Activated CD4-positive, alpha-beta T cell treated with anti-CD3 and anti-CD28 coated beads for 36 hours (primary cell): ENCODE results near the gene NPLOC4. TPM values are rescaled to one million over a fixed set of nuclear protein-coding genes. Genes with fewer than 3 reads are reported as not detected.

Experiments used
- ATAC-seq: fragments of 200-7000 bp; cut with Tn5 transposase; one replicate; pipeline ENCODE4 v1.10.0; 2021; ENCODE audit warnings: mild to moderate bottlenecking, moderate library complexity
- CTCF ChIA-PET: fragments of 350-600 bp; sonication (Branson Sonifier 250); formaldehyde crosslinking; loops from one replicate; lab custom pipeline; 2021; ENCODE audit warnings: antibody characterized with exemption; lab: Charles Lee
- POLR2A ChIA-PET: fragments of 350-600 bp; sonication (Branson Sonifier 250); formaldehyde crosslinking; loops from one replicate; lab custom pipeline; 2021; ENCODE audit warnings: antibody characterized with exemption, inconsistent platforms; lab: Charles Lee
- DNase-seq: peaks from one replicate; pipeline ENCODE4 v3.0.0-alpha.2; 2020
- H3K27ac Mint-ChIP-seq: one replicate; pipeline ENCODE4 v1.8.0; 2021; ENCODE audit warnings: mixed read lengths
- H3K27me3 Mint-ChIP-seq: one replicate; pipeline ENCODE4 v1.8.0; 2021; ENCODE audit warnings: mixed read lengths
- H3K36me3 Mint-ChIP-seq: one replicate; pipeline ENCODE4 v1.8.0; 2021; ENCODE audit warnings: low read depth, mixed read lengths
- H3K4me1 Mint-ChIP-seq: one replicate; pipeline ENCODE4 v1.8.0; 2021; ENCODE audit warnings: mixed read lengths
- H3K4me3 Mint-ChIP-seq: one replicate; pipeline ENCODE4 v1.8.0; 2021; ENCODE audit warnings: mild to moderate bottlenecking, moderate library complexity, mixed read lengths
- H3K9me3 Mint-ChIP-seq: one replicate; pipeline ENCODE4 v1.8.0; 2021; ENCODE audit warnings: low read depth, mixed read lengths
- intact Hi-C, 2 experiments: fragments of 100-400 bp; cut with DNase I in 1 of 2; cut with micrococcal nuclease in 1 of 2; formaldehyde crosslinking; loops; one replicate each; pipeline versions ENCODE4 v1.14.2 to v1.15.1; 2022 to 2024; cut with DNase I, micrococcal nuclease
- total RNA-seq, 2 experiments: library from RNA; stranded (reverse); gene quantifications; one replicate each; pipeline ENCODE4 v1.2.3, GENCODE V29; 2021

The NPLOC4 gene
- total RNA-seq, 2 experiments from 2014 or later: 71.8 to 93.1 TPM

GRCh38 chr17:81664051-81664470 lies 27.1 kb upstream of the NPLOC4 start:
- POLR2A ChIA-PET: interaction anchor here (0.6 kb wide), 1 partner anchor 869 kb away, joined by 3 read pairs; no protein-coding TSS in a partner anchor
- H3K4me3 Mint-ChIP-seq: no peak overlapping the region
- H3K36me3 Mint-ChIP-seq: peaks cover 29% of the 10 kb centered on the region
- H3K27ac Mint-ChIP-seq: peak overlapping the region; percentile 97
- ATAC-seq: no peak
- CTCF ChIA-PET: interaction anchor here (1.1 kb wide), 1 partner anchor 12 kb away, joined by 6 read pairs; no protein-coding TSS in a partner anchor
- intact Hi-C loops: loop anchor here in 1 of 2 experiments (2.0 kb wide), 1 partner anchor 27 kb away; the partner anchor contains the start of genes NPLOC4 and TSPAN10
- no peaks in the 10 kb centered on the region for H3K27me3 Mint-ChIP-seq
- peaks cover 49% of the 10 kb centered on the region for H3K4me1 Mint-ChIP-seq
- H3K9me3 Mint-ChIP-seq: no peaks in the 10 kb centered on the region
- DNase-seq: peak; percentile 28

GRCh38 chr17:81662002-81662401 lies 25.1 kb upstream of the NPLOC4 start:
- peaks cover 18% of the 10 kb centered on the region for H3K36me3 Mint-ChIP-seq
- no peak overlapping the region for H3K4me3 Mint-ChIP-seq
- H3K4me1 Mint-ChIP-seq: peaks cover 33% of the 10 kb centered on the region
- ChIA-PET POLR2A (no interaction called here), CTCF (interaction anchor here (0.5 to 0.9 kb wide), 3 partner anchors 21 to 631 kb away, joined by 3 to 4 read pairs (median 4); partner anchors contain the start of genes ARL16 and SLC38A10)
- ATAC-seq (no peak), DNase-seq (no peak)
- intact Hi-C loops: no loop called here
- no peaks in the 10 kb centered on the region for H3K27me3 Mint-ChIP-seq
- H3K27ac Mint-ChIP-seq: no peak overlapping the region
- H3K9me3 Mint-ChIP-seq: no peaks in the 10 kb centered on the region

GRCh38 chr17:81660441-81660840 lies 23.5 kb upstream of the NPLOC4 start:
- ChIA-PET POLR2A (interaction anchor here (0.6 kb wide), 1 partner anchor 481 kb away, joined by 3 read pairs; no protein-coding TSS in a partner anchor), CTCF (interaction anchor here (0.6 to 1.2 kb wide), 4 partner anchors 11 to 729 kb away, joined by 3 to 4 read pairs (median 3); no protein-coding TSS in a partner anchor)
- Mint-ChIP-seq H3K4me3 (no peak overlapping the region), H3K36me3 (peaks cover 13% of the 10 kb centered on the region), H3K4me1 (peaks cover 30% of the 10 kb centered on the region), H3K27ac (no peak overlapping the region), H3K9me3 (no peaks in the 10 kb centered on the region), H3K27me3 (no peaks in the 10 kb centered on the region)
- ATAC-seq: no peak
- no peak for DNase-seq
- intact Hi-C loops: no loop called here

- intact Hi-C loops: no loop called here
- Mint-ChIP-seq H3K4me1 (peaks cover 16% of the 10 kb centered on the region), H3K27ac (no peak overlapping the region), H3K9me3 (no peaks in the 10 kb centered on the region), H3K4me3 (no peak overlapping the region), H3K27me3 (no peaks in the 10 kb centered on the region), H3K36me3 (peaks cover 1% of the 10 kb centered on the region)
- ATAC-seq (no peak), DNase-seq (no peak)
- POLR2A ChIA-PET: interaction anchor here (0.5 kb wide), 1 partner anchor 150 kb away, joined by 3 read pairs; no protein-coding TSS in a partner anchor
- CTCF ChIA-PET: interaction anchor here (0.7 kb wide), 1 partner anchor 69 kb away, joined by 3 read pairs; no protein-coding TSS in a partner anchor
Observed at GRCh38 chr17:81659038-81659437, 22.1 kb upstream of the NPLOC4 start.

GRCh38 chr17:81656835-81657234 lies 19.9 kb upstream of the NPLOC4 start:
- no peak for DNase-seq
- H3K4me1 Mint-ChIP-seq: peaks cover 15% of the 10 kb centered on the region
- peaks cover 6% of the 10 kb centered on the region for H3K27me3 Mint-ChIP-seq
- ATAC-seq: no peak
- H3K36me3 Mint-ChIP-seq: peaks cover under 1% of the 10 kb centered on the region
- POLR2A ChIA-PET: no interaction called here
- H3K4me3 Mint-ChIP-seq: no peak overlapping the region
- no peak overlapping the region for H3K27ac Mint-ChIP-seq
- intact Hi-C loops: no loop called here
- CTCF ChIA-PET: no interaction called here
- H3K9me3 Mint-ChIP-seq: no peaks in the 10 kb centered on the region

GRCh38 chr17:81656118-81656743 lies 19.3 kb upstream of the NPLOC4 start, which contains the start of gene PDE6G:
Gene PDE6G (minus strand): TSS chr17:81656542. CDS start chr17:81653305, 3,237 bp downstream.
- DNase-seq (no peak), ATAC-seq (no peak)
- CTCF ChIA-PET: interaction anchor here (0.5 kb wide), 1 partner anchor 348 kb away, joined by 3 read pairs; no protein-coding TSS in a partner anchor
- H3K36me3 Mint-ChIP-seq: peaks cover 2% of the 10 kb centered on the region
- peaks cover 9% of the 10 kb centered on the region for H3K27me3 Mint-ChIP-seq
- POLR2A ChIA-PET: no interaction called here
- H3K27ac Mint-ChIP-seq: no peak within 1 kb of the TSS
- no peak within 1 kb of the TSS for H3K4me3 Mint-ChIP-seq
- intact Hi-C loops: no loop called here
- H3K9me3 Mint-ChIP-seq: no peaks in the 10 kb centered on the region
- H3K4me1 Mint-ChIP-seq: peaks cover 16% of the 10 kb centered on the region

- peaks cover 2% of the 10 kb centered on the region for H3K36me3 Mint-ChIP-seq
- DNase-seq: no peak
- H3K9me3 Mint-ChIP-seq: no peaks in the 10 kb centered on the region
- no peak overlapping the region for H3K27ac Mint-ChIP-seq
- no peak overlapping the region for H3K4me3 Mint-ChIP-seq
- ChIA-PET POLR2A (no interaction called here), CTCF (interaction anchor here (0.5 kb wide), 1 partner anchor 349 kb away, joined by 3 read pairs; no protein-coding TSS in a partner anchor)
- no peak for ATAC-seq
- H3K27me3 Mint-ChIP-seq: peaks cover 9% of the 10 kb centered on the region
- peaks cover 16% of the 10 kb centered on the region for H3K4me1 Mint-ChIP-seq
- intact Hi-C loops: no loop called here
Observed at GRCh38 chr17:81655378-81656117, 18.6 kb upstream of the NPLOC4 start.

GRCh38 chr17:81652906-81653771 lies 16.2 kb upstream of the NPLOC4 start:
- Mint-ChIP-seq H3K4me1 (peaks cover 16% of the 10 kb centered on the region), H3K27ac (peak overlapping the region; percentile 76), H3K9me3 (no peaks in the 10 kb centered on the region), H3K36me3 (peaks cover 2% of the 10 kb centered on the region), H3K27me3 (peaks cover 14% of the 10 kb centered on the region), H3K4me3 (peak overlapping the region; percentile 39)
- ChIA-PET POLR2A (no interaction called here), CTCF (interaction anchor here (1.1 kb wide), 1 partner anchor 28 kb away, joined by 3 read pairs; no protein-coding TSS in a partner anchor)
- ATAC-seq: peak; percentile 67
- intact Hi-C loops: no loop called here
- DNase-seq: peak; percentile 51

- DNase-seq (no peak), ATAC-seq (no peak)
- ChIA-PET CTCF (no interaction called here), POLR2A (no interaction called here)
- H3K27ac Mint-ChIP-seq: peak overlapping the region; percentile 21
- intact Hi-C loops: no loop called here
- H3K27me3 Mint-ChIP-seq: peaks cover 19% of the 10 kb centered on the region
- peaks cover 13% of the 10 kb centered on the region for H3K4me1 Mint-ChIP-seq
- H3K36me3 Mint-ChIP-seq: peaks cover 2% of the 10 kb centered on the region
- no peak overlapping the region for H3K4me3 Mint-ChIP-seq
- no peaks in the 10 kb centered on the region for H3K9me3 Mint-ChIP-seq
Observed at GRCh38 chr17:81651692-81652091, 14.8 kb upstream of the NPLOC4 start.

GRCh38 chr17:81650951-81651350 lies 14.0 kb upstream of the NPLOC4 start:
- DNase-seq: no peak
- no peak for ATAC-seq
- H3K9me3 Mint-ChIP-seq: no peaks in the 10 kb centered on the region
- H3K27ac Mint-ChIP-seq: no peak overlapping the region
- peaks cover 19% of the 10 kb centered on the region for H3K27me3 Mint-ChIP-seq
- H3K4me3 Mint-ChIP-seq: no peak overlapping the region
- H3K4me1 Mint-ChIP-seq: peaks cover 12% of the 10 kb centered on the region
- POLR2A ChIA-PET: no interaction called here
- intact Hi-C loops: no loop called here
- peaks cover 2% of the 10 kb centered on the region for H3K36me3 Mint-ChIP-seq
- CTCF ChIA-PET: no interaction called here

GRCh38 chr17:81648707-81649085 lies 11.8 kb upstream of the NPLOC4 start:
- intact Hi-C loops: no loop called here
- Mint-ChIP-seq H3K27ac (no peak overlapping the region), H3K36me3 (peaks cover 2% of the 10 kb centered on the region), H3K27me3 (peaks cover 19% of the 10 kb centered on the region), H3K4me1 (peaks cover 9% of the 10 kb centered on the region), H3K4me3 (no peak overlapping the region), H3K9me3 (no peaks in the 10 kb centered on the region)
- ChIA-PET POLR2A (no interaction called here), CTCF (no interaction called here)
- DNase-seq: no peak
- no peak for ATAC-seq
